H1 (cell line): ENCODE results near the gene SHISA6. TPM values are rescaled to one million over a fixed set of nuclear protein-coding genes. Genes with fewer than 3 reads are reported as not detected.

ENCODE experiments used
- CTCF ChIA-PET: fragments of 300-600 bp; sonication (Branson Sonifier 250); formaldehyde crosslinking; loops from one replicate; lab custom pipeline; 2021; ENCODE audit not compliant: partially characterized antibody; lab: Charles Lee
- POLR2A ChIA-PET: fragments of 300-600 bp; sonication (Branson Sonifier 250); formaldehyde crosslinking; loops from one replicate; lab custom pipeline; 2021; ENCODE audit warnings: inconsistent platforms; ENCODE audit not compliant: partially characterized antibody; lab: Charles Lee
- DNase-seq, 2 experiments: peaks; one replicate each; pipeline versions ENCODE4 v3.0.0 to v3.0.0-alpha.2; 2010 to 2022; ENCODE audit warnings: low spot score in 2 of 2, low read depth in 1 of 2, mixed read lengths in 1 of 2
- FAIRE-seq: peaks from 2 replicates; lab custom pipeline; 2011; peaks lifted over from hg19 to GRCh38; lab: Jason Lieb, UNC
- H2AFZ ChIP-seq: 2 replicates; pipeline ENCODE4 v1.8.1; 2012; ENCODE audit warnings: low read length, inconsistent platforms
- H2AK5ac ChIP-seq: 2 replicates; pipeline ENCODE4 v1.6.1; 2013; ENCODE audit warnings: low read depth, low read length
- H2BK120ac ChIP-seq: replicated peaks from 2 replicates; pipeline ENCODE3; 2013; ENCODE audit warnings: low read depth, low read length, inconsistent platforms
- H2BK12ac ChIP-seq: 2 replicates; pipeline ENCODE4 v1.6.1; 2013; ENCODE audit warnings: low read depth, low read length
- H2BK15ac ChIP-seq: 2 replicates; pipeline ENCODE4 v1.6.1; 2013; ENCODE audit warnings: low read length
- H2BK20ac ChIP-seq: 2 replicates; pipeline ENCODE4 v1.6.1; 2013; ENCODE audit warnings: low read length
- H2BK5ac ChIP-seq: 2 replicates; pipeline ENCODE4 v1.6.1; 2013; ENCODE audit warnings: low read depth, low read length
- H3K14ac ChIP-seq: 2 replicates; pipeline ENCODE4 v1.6.1; 2013; ENCODE audit warnings: inconsistent platforms; ENCODE audit not compliant: insufficient read length
- H3K18ac ChIP-seq: 2 replicates; pipeline ENCODE4 v1.6.1; 2013; ENCODE audit warnings: low read length; ENCODE audit errors: extremely low read depth
- H3K23ac ChIP-seq: 2 replicates; pipeline ENCODE4 v1.6.1; 2013; ENCODE audit warnings: inconsistent platforms; ENCODE audit not compliant: insufficient read length
- H3K23me2 ChIP-seq: 2 replicates; pipeline ENCODE4 v1.6.1; 2013; ENCODE audit warnings: low read depth, low read length
- H3K27ac ChIP-seq: 2 replicates; pipeline ENCODE4 v1.6.1; 2011; ENCODE audit warnings: low read depth, low read length, inconsistent platforms
- H3K27me3 ChIP-seq, 4 experiments: replicated peaks in 1 of 4; 1 replicate in 1 of 4; 2 replicates in 3 of 4; pipeline versions ENCODE4 v1.6.1 to v1.8.1; 2011 to 2013; ENCODE audit warnings: low read length in 3 of 4, mild to moderate bottlenecking in 3 of 4, inconsistent platforms in 2 of 4, mixed read lengths in 2 of 4, moderate library complexity in 1 of 4; ENCODE audit not compliant: control insufficient read depth in 3 of 4, insufficient read depth in 3 of 4; ENCODE audit errors: extremely low read depth in 1 of 4
- H3K36me3 ChIP-seq, 4 experiments: 2 replicates each; pipeline versions ENCODE4 v1.6.1 to v1.8.1; 2011 to 2013; ENCODE audit warnings: mild to moderate bottlenecking in 4 of 4, low read length in 3 of 4, moderate library complexity in 2 of 4, control low read depth in 1 of 4, inconsistent platforms in 1 of 4; ENCODE audit not compliant: insufficient read depth in 4 of 4, control insufficient read depth in 2 of 4
- H3K4ac ChIP-seq: replicated peaks from 2 replicates; pipeline ENCODE3; 2013; ENCODE audit warnings: low read length, low read depth, mixed read lengths, inconsistent platforms; ENCODE audit not compliant: insufficient read length
- H3K4me1 ChIP-seq, 4 experiments: replicated peaks in 1 of 4; 1 replicate in 1 of 4; 2 replicates in 3 of 4; pipeline versions ENCODE4 v1.6.1 to v1.8.1; 2011 to 2013; ENCODE audit warnings: low read length in 3 of 4, inconsistent platforms in 2 of 4, mixed read lengths in 1 of 4; ENCODE audit not compliant: insufficient read depth in 4 of 4, control insufficient read depth in 3 of 4
- H3K4me2 ChIP-seq, 2 experiments: 2 replicates each; pipeline versions ENCODE4 v1.6.1 to v1.8.1; 2011 to 2013; ENCODE audit warnings: low read depth in 2 of 2, low read length in 2 of 2, control low read depth in 1 of 2, inconsistent platforms in 1 of 2, mild to moderate bottlenecking in 1 of 2; ENCODE audit not compliant: insufficient read depth in 1 of 2
- H3K4me3 ChIP-seq, 4 experiments: fragments of 200-600, 300-600 bp in 1 of 4; sonication (generic), shearing (Covaris generic), sonication (Bioruptor Twin) in 1 of 4; 2 replicates each; pipeline versions ENCODE4 v1.5.1 to v1.8.1; 2011 to 2016; ENCODE audit warnings: low read length in 4 of 4, low read depth in 3 of 4, control low read depth in 2 of 4, inconsistent platforms in 2 of 4, mild to moderate bottlenecking in 2 of 4, mixed read lengths in 1 of 4, moderate library complexity in 1 of 4; ENCODE audit not compliant: insufficient read depth in 2 of 4; ENCODE audit errors: extremely low read depth in 1 of 4
- H3K56ac ChIP-seq: replicated peaks from 2 replicates; pipeline ENCODE3; 2013; ENCODE audit warnings: low read depth, mild to moderate bottlenecking, mixed read lengths, low read length, inconsistent platforms; ENCODE audit not compliant: insufficient read length
- H3K79me1 ChIP-seq: 2 replicates; pipeline ENCODE4 v1.6.1; 2013; ENCODE audit warnings: low read depth, low read length, control low read depth
- H3K79me2 ChIP-seq, 2 experiments: 2 replicates each; pipeline versions ENCODE4 v1.6.1 to v1.8.1; 2012 to 2013; ENCODE audit warnings: low read length in 2 of 2, mild to moderate bottlenecking in 2 of 2, inconsistent platforms in 1 of 2; ENCODE audit not compliant: insufficient read depth in 2 of 2, control insufficient read depth in 1 of 2
- H3K9ac ChIP-seq, 4 experiments: replicated peaks in 1 of 4; 1 replicate in 1 of 4; 2 replicates in 3 of 4; pipeline versions ENCODE4 v1.6.1 to v1.8.1; 2011 to 2013; ENCODE audit warnings: low read depth in 3 of 4, low read length in 3 of 4, control low read depth in 2 of 4, mild to moderate bottlenecking in 2 of 4, moderate library complexity in 2 of 4, inconsistent platforms in 1 of 4; ENCODE audit errors: extremely low read depth in 1 of 4
- H3K9me3 ChIP-seq, 2 experiments: 2 replicates each; pipeline versions ENCODE4 v1.6.1 to v1.8.1; 2012 to 2013; ENCODE audit warnings: mild to moderate bottlenecking in 2 of 2, moderate library complexity in 2 of 2, control low read depth in 1 of 2, inconsistent platforms in 1 of 2, low read depth in 1 of 2, low read length in 1 of 2, mixed read lengths in 1 of 2; ENCODE audit not compliant: insufficient read depth in 2 of 2
- H4K20me1 ChIP-seq, 2 experiments: replicated peaks in 1 of 2; 2 replicates each; pipeline versions ENCODE3 to v1.8.1; 2011 to 2013; ENCODE audit warnings: inconsistent platforms in 2 of 2, low read length in 2 of 2, mild to moderate bottlenecking in 1 of 2; ENCODE audit not compliant: insufficient read depth in 2 of 2, control insufficient read depth in 1 of 2
- H4K5ac ChIP-seq: 2 replicates; pipeline ENCODE4 v1.6.1; 2013; ENCODE audit warnings: low read length, low read depth, mixed read lengths, inconsistent platforms; ENCODE audit not compliant: insufficient read length
- H4K8ac ChIP-seq: 2 replicates; pipeline ENCODE4 v1.8.0; 2013; ENCODE audit warnings: mild to moderate bottlenecking, moderate library complexity, low read length, inconsistent platforms; ENCODE audit not compliant: insufficient read depth; ENCODE audit errors: extremely low read depth
- H4K91ac ChIP-seq: replicated peaks from 2 replicates; pipeline ENCODE3; 2013; ENCODE audit warnings: low read length, mixed read lengths, inconsistent platforms; ENCODE audit not compliant: insufficient read length
- ATF2 ChIP-seq: IDR thresholded peaks from 2 replicates; pipeline ENCODE4 v1.6.1; 2012; ENCODE audit warnings: low read length, inconsistent platforms
- EP300 ChIP-seq, 2 experiments: IDR thresholded peaks; 1 replicate in 1 of 2; 2 replicates in 1 of 2; pipeline ENCODE4 v1.6.1; 2011 to 2012; ENCODE audit warnings: low read depth in 2 of 2, low read length in 2 of 2, mild to moderate bottlenecking in 2 of 2, borderline replicate concordance in 1 of 2, inconsistent platforms in 1 of 2, moderate library complexity in 1 of 2
- HDAC2 ChIP-seq, 2 experiments: fragments of 300-600 bp in 1 of 2; sonication (generic) in 1 of 2; IDR thresholded peaks; 2 replicates each; pipeline ENCODE4 v1.6.1; 2011 to 2012; ENCODE audit warnings: low read depth in 2 of 2, low read length in 2 of 2, mild to moderate bottlenecking in 2 of 2, moderate library complexity in 2 of 2, borderline replicate concordance in 1 of 2, inconsistent platforms in 1 of 2
- HDAC6 ChIP-seq: IDR thresholded peaks from one replicate; pipeline ENCODE4 v1.7.1; 2012; ENCODE audit warnings: low read depth, mild to moderate bottlenecking, inconsistent platforms, low read length, moderate library complexity
- MAX ChIP-seq: IDR thresholded peaks from 2 replicates; pipeline ENCODE4 v1.6.1; 2012; ENCODE audit warnings: inconsistent platforms
- NRF1 ChIP-seq: IDR thresholded peaks from 2 replicates; pipeline ENCODE4 v1.6.1; 2011; ENCODE audit warnings: mild to moderate bottlenecking, low read depth, low read length, improper control_type of control experiment
- SAP30 ChIP-seq: fragments of 300-600 bp; sonication (generic); IDR thresholded peaks from 2 replicates; pipeline ENCODE4 v1.7.1; 2012; ENCODE audit warnings: low read length, moderate library complexity, mild to moderate bottlenecking, inconsistent platforms; ENCODE audit not compliant: insufficient read depth, insufficient replicate concordance
- SP1 ChIP-seq: IDR thresholded peaks from 2 replicates; pipeline ENCODE4 v1.6.1; 2011; ENCODE audit warnings: low read depth, low read length
- SP2 ChIP-seq: IDR thresholded peaks from 2 replicates; pipeline ENCODE4 v1.6.1; 2012; ENCODE audit warnings: mild to moderate bottlenecking, low read length, inconsistent platforms
- WGBS, 2 experiments: shearing (Covaris generic) in 1 of 2; methylation state at CpG; one replicate each; pipeline versions ENCODE4 v1.1.6 to v1.1.7; 2013 to 2015; ENCODE audit warnings: low lambda C conversion rate in 2 of 2, mixed read lengths in 2 of 2, inconsistent platforms in 1 of 2, low coverage in 1 of 2, missing lambda C conversion rate in 1 of 2; ENCODE audit not compliant: insufficient replicate concordance in 2 of 2, insufficient coverage in 1 of 2, insufficient read length in 1 of 2; ENCODE audit errors: extremely low coverage in 1 of 2, missing lambda C conversion rate in 1 of 2; 5-methylcytosine and 5-hydroxymethylcytosine counted together
- polyA plus RNA-seq, 7 experiments: library from polyadenylated mRNA; depleted of rRNA in 3 of 7; stranded (reverse) in 5 of 7; unstranded in 2 of 7; fragments of >200 nt in 5 of 7; fragments of 200-250 nt in 2 of 7; gene quantifications; 1 replicate in 5 of 7; 2 replicates in 1 of 7; 4 replicates in 1 of 7; pipeline versions ENCODE4 v1.2.1 to v1.2.3, GENCODE V29; 2011 to 2013; ENCODE audit warnings: missing spikeins in 2 of 7, mixed read lengths in 2 of 7
- total RNA-seq: library from RNA; stranded (reverse); fragmentation: NEBNext Ultra II Directional; extraction: Animal tissue kit (Norgen Biotek cat#: 25700); gene quantifications from 2 replicates; pipeline ENCODE4 v1.2.1, GENCODE V29; 2021
- TF ChIP-seq, protein P1 (sequence below): IDR thresholded peaks from 2 replicates; pipeline ENCODE4 v1.6.1; 2012; ENCODE audit warnings: inconsistent platforms

Gene SHISA6
- total and polyA plus RNA-seq, 2 of the 8 experiments (the other 6 are each of a cell fraction or from before 2014, with no cell fraction given): 2.9 to 4.8 TPM

DNA sequence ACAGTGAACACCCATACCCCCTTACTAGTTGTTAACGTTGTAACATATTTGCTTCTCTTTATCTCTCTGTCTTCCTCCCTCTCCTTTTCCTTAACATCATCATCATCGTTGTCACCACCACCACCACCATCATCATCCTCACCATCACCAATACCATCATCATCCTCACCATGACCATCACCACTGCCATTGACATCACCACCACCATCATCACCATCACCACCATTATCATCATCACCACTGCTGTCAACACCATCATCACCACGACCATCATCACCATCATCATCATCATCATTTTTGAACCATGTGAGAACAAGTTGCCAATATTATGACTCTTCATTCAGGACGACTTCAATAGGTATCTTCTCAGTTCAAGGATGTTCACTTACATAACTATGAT lies 35.5 kb downstream of the SHISA6 start:
- no peak overlapping the region for H2BK15ac ChIP-seq
- H2AK5ac ChIP-seq: no peak overlapping the region
- no peak overlapping the region for H3K18ac ChIP-seq
- H4K91ac ChIP-seq: no peak overlapping the region
- H3K36me3 ChIP-seq: no peaks in the 10 kb centered on the region
- H3K4me1 ChIP-seq: peaks cover 0 to 1% (median 0%) of the 10 kb centered on the region in 4 experiments; a peak in 1 of 7 replicates
- no peaks in the 10 kb centered on the region for H3K27me3 ChIP-seq
- no peak overlapping the region for H2AFZ ChIP-seq
- no peak overlapping the region for H3K9ac ChIP-seq
- no peak overlapping the region for H3K23ac ChIP-seq
- FAIRE-seq (no peak), DNase-seq (no peak)
- H3K4me2 ChIP-seq: no peak overlapping the region
- no peak overlapping the region for H3K4ac ChIP-seq
- no peak overlapping the region for H4K5ac ChIP-seq
- H2BK120ac ChIP-seq: no peak overlapping the region
- ChIA-PET CTCF (interaction anchor here (0.7 to 3.5 kb wide), 3 partner anchors 20 to 362 kb away, joined by 4 to 12 read pairs (median 4); no protein-coding TSS in a partner anchor), POLR2A (no interaction called here)
- no peaks in the 10 kb centered on the region for H3K79me1 ChIP-seq
- WGBS, 2 experiments: 93% methylated on average over 4 of the region's 4 CpGs; no CpG with 5 or more reads in 1 of the 2 experiments
- H2BK20ac ChIP-seq: no peak overlapping the region
- no peak overlapping the region for H3K56ac ChIP-seq
- no peak overlapping the region for H2BK12ac ChIP-seq
- no peak overlapping the region for H2BK5ac ChIP-seq
- peaks cover 0 to 7% of the 10 kb centered on the region in 2 experiments; a peak in 1 of 4 replicates for H3K9me3 ChIP-seq
- no peak overlapping the region for H3K14ac ChIP-seq
- peaks cover 0 to 1% of the 10 kb centered on the region in 2 experiments for H4K20me1 ChIP-seq
- no peak overlapping the region for H3K4me3 ChIP-seq
- H3K79me2 ChIP-seq: no peaks in the 10 kb centered on the region
- no peak overlapping the region for H3K27ac ChIP-seq
- H3K23me2 ChIP-seq: peaks cover 3% of the 10 kb centered on the region; the same call in 1 of the 2 replicates
- H4K8ac ChIP-seq: no peak overlapping the region
- TF ChIP-seq MAX (no peak), HDAC6 (no peak), ATF2 (no peak), HDAC2 (IDR thresholded peaks at IDR 0.05; ENCODE audit: borderline replicate concordance in 1 of 2, low read depth in 2 of 2, low read length in 2 of 2) (no peak), SP2 (no peak), EP300 (IDR thresholded peaks at IDR 0.05; ENCODE audit: borderline replicate concordance in 1 of 2, low read depth in 2 of 2, low read length in 2 of 2) (no peak), SP1 (no peak), NRF1 (no peak), SAP30 (no peak)
- TF ChIP-seq, protein P1, sequence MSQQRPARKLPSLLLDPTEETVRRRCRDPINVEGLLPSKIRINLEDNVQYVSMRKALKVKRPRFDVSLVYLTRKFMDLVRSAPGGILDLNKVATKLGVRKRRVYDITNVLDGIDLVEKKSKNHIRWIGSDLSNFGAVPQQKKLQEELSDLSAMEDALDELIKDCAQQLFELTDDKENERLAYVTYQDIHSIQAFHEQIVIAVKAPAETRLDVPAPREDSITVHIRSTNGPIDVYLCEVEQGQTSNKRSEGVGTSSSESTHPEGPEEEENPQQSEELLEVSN: no peak
